Upper lobe of left lung (tissue), 4 donors: Measurements from ENCODE around the gene ZDHHC13.

Experiments used
- CTCF ChIP-seq, 6 experiments: fragments of 450-650 bp in 4 of 6; fragments of 200-600 bp in 2 of 6; sonication (generic) in 2 of 6; IDR thresholded peaks; one replicate each; pipeline ENCODE4 v1.5.1; 2016 to 2019; ENCODE audit warnings: antibody characterized with exemption in 6 of 6
- EP300 ChIP-seq, 4 donors: sonication (generic); formaldehyde crosslinking; IDR thresholded peaks; one replicate each; pipeline ENCODE4 v1.5.1; 2017; ENCODE audit warnings: antibody characterized with exemption in 4 of 4, control low read depth in 2 of 4
- POLR2A ChIP-seq, 4 donors: fragments of 450-650 bp; IDR thresholded peaks; one replicate each; pipeline ENCODE4 v1.5.1; 2016 to 2017; ENCODE audit warnings: antibody characterized with exemption in 4 of 4, mild to moderate bottlenecking in 2 of 4
- POLR2AphosphoS5 ChIP-seq, 2 donors: sonication (generic); formaldehyde crosslinking; IDR thresholded peaks; one replicate each; pipeline ENCODE4 v1.5.1; 2017; ENCODE audit warnings: antibody characterized with exemption in 2 of 2

- TF ChIP-seq POLR2AphosphoS5 (IDR thresholded peaks at IDR 0.05), result no peak
- no peak for TF ChIP-seq CTCF (IDR thresholded peaks at IDR 0.05)
- TF ChIP-seq POLR2A (IDR thresholded peaks at IDR 0.05), result no peak
- TF ChIP-seq EP300 (IDR thresholded peaks at IDR 0.05), result no peak
Measured at GRCh38 chr11:19102521-19102900, 14.5 kb upstream of the ZDHHC13 start.
